GM18517 (cell line): Measurements from ENCODE around the gene CD8A.
"Not testable (repeated sequence)": the region's sequence is repeated elsewhere in the genome, so short reads cannot be mapped to it uniquely, and the experiment has no call there.

ENCODE experiments used
- ATAC-seq: cut with Tn5 transposase; IDR thresholded peaks from one replicate; pipeline ENCODE4 v1.9.1; 2021; ENCODE audit warnings: mild to moderate bottlenecking, moderate library complexity; ENCODE audit not compliant: unreplicated experiment

Gene CD8A

GRCh38 chr2:86790676-86791572 is at the start of gene CD8A:
CD8A (minus strand) TSS chr2:86790913; CDS start chr2:86790825, 88 bp downstream.
- ATAC-seq, result no peak

- not testable (repeated sequence) for ATAC-seq
Observed at GRCh38 chr2:86839871-86840548, 49.3 kb upstream of the CD8A start.

- not testable (repeated sequence) for ATAC-seq
Observed at GRCh38 chr2:86839455-86839854, 48.7 kb upstream of the CD8A start.

GRCh38 chr2:86837714-86838113 is 47.0 kb upstream of the CD8A start:
- ATAC-seq, result not testable (repeated sequence)

GRCh38 chr2:86836915-86837695 is 46.4 kb upstream of the CD8A start:
- not testable (repeated sequence) for ATAC-seq

GRCh38 chr2:86835548-86835889 is 44.8 kb upstream of the CD8A start:
- ATAC-seq, result not testable (repeated sequence)

GRCh38 chr2:86833315-86833714 is 42.6 kb upstream of the CD8A start:
- no peak for ATAC-seq

GRCh38 chr2:86832334-86833096 is 41.8 kb upstream of the CD8A start:
- no peak for ATAC-seq

- no peak for ATAC-seq
Observed at GRCh38 chr2:86831537-86831936, 40.8 kb upstream of the CD8A start.

GRCh38 chr2:86826951-86827350 is 36.2 kb upstream of the CD8A start:
- ATAC-seq, result no peak

GRCh38 chr2:86825693-86826381 is 35.1 kb upstream of the CD8A start:
- no peak for ATAC-seq

- ATAC-seq, result no peak
Observed at GRCh38 chr2:86825036-86825692, 34.5 kb upstream of the CD8A start.

- ATAC-seq, result no peak
Observed at GRCh38 chr2:86822668-86823345, 32.1 kb upstream of the CD8A start.

GRCh38 chr2:86821842-86822241 is 31.1 kb upstream of the CD8A start:
- ATAC-seq, result no peak

- ATAC-seq, result no peak
Observed at GRCh38 chr2:86821306-86821705, 30.6 kb upstream of the CD8A start.

- no peak for ATAC-seq
Observed at GRCh38 chr2:86818957-86819356, 28.2 kb upstream of the CD8A start.

GRCh38 chr2:86818114-86818801 is 27.5 kb upstream of the CD8A start:
- ATAC-seq, result no peak

GRCh38 chr2:86815611-86816010 is 24.9 kb upstream of the CD8A start:
- no peak for ATAC-seq
